Measurements from ENCODE around the gene SMIM30. TPM values are rescaled to one million over a fixed set of nuclear protein-coding genes. Genes with fewer than 3 reads are reported as not detected.

The SMIM30 gene
- total RNA-seq, 4 donors from 2014 or later = 12.7 to 24.3 (median 18.0) TPM

DNA sequence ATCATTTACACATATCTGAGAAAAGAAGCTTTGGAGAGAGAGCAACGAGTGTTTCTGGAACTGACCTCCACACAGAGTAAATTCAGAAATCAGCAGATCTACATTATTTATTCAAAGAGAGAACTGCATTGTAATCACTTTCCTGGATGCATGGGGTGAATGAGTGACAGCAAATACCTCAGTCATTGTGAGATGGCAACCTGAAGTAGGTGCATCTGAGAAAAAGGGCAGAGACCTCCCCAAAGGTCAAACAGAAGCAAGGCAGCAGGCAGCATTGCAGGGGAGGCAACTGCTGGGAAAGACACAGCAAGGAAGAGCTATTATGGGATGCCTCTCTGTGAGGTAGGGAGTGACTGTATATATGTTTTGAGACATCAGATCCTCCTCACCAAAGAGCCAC is 26.5 kb upstream of the SMIM30 start:
- TF ChIP-seq POLR2A (IDR thresholded peaks at IDR 0.05) = no peak
- WGBS = 40% methylated on average over 1 of the region's 1 CpG
- no peaks in the 10 kb centered on the region for H3K36me3 ChIP-seq
- H3K27ac ChIP-seq = no peak overlapping the region
- H3K27me3 ChIP-seq = no peaks in the 10 kb centered on the region
- no peaks in the 10 kb centered on the region for H3K4me1 ChIP-seq
- no peak overlapping the region for H3K4me3 ChIP-seq
- H3K9me3 ChIP-seq = no peaks in the 10 kb centered on the region
- no peak for DNase-seq (ENCODE audit: low spot score in 2 of 2)

DNA sequence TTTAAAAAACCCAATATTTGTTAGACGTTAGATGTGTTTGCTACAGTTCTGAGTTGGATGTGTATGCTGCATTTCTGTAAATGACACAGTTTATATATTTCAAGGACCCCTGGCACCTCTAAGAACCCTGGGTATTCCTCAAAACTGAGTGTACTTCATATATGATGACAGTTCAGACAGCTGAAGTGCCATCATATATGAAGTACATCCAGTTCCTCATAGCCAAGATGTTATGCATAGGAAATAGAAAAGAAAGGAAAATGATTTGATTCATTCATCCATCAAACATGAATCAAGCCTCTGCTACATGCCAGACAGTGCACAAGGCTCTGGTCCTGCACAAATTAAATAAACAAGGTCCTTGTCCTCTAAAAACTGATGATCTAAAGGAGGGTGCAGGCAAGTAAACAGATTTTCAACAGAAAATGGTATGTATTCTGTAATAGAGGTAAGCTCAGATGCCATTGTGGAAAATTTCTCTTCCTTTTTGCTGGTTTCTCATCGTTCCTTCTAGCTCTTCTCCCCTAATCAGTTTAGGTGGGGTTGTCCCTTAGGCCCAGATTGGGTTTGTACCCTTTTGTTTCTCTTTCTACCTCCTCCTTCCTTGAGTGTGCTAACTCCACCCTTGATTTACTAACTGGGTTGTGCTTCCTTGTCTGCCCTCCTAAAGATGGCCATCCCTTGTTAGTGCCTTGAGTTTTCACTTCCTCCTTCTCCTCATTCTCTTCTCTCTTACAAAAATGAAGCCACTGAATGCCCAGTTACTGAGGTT is 25.3 kb upstream of the SMIM30 start:
- WGBS = 72% methylated on average over 2 of the region's 2 CpGs
- Histone ChIP-seq H3K27ac (no peak overlapping the region), H3K27me3 (no peaks in the 10 kb centered on the region), H3K4me1 (no peaks in the 10 kb centered on the region), H3K4me3 (no peak overlapping the region), H3K36me3 (no peaks in the 10 kb centered on the region), H3K9me3 (no peaks in the 10 kb centered on the region)
- TF ChIP-seq EP300 (IDR thresholded peaks at IDR 0.05) = no peak
- DNase-seq (ENCODE audit: low spot score in 2 of 2) = no peak

DNA sequence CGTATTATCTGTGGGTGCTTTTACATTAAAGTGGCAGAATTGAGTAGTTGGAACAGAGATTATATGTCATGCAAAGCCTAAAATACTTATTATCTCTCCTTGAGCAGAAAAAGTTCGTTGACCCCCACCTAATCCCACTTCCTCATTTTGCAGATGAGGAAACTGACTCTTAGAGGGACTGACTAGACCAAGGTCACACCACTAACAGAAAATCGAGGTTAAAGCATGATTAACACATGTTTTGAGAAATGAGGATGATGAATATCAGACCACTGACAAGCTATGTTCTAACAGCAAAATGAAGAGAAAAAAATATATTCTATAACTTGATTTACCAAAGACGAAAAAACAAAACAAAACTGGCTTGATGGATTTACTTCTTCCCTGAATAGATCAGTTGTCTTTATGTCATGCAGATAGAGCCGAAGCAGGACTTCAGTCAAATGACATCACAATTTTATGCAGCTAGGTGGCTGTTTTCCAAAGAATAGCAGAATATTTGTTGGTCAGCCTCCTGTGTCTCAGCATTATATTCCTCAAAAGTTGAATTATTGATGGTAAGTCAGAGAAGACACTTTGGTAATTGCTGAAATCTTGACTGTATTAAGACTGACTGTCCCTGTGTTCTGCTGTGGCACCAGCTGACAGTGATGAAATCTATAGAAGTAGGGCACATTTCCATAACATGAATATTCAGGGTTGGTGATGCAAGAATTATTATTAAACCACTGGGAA is 24.2 kb upstream of the SMIM30 start:
- Histone ChIP-seq H3K27ac (no peak overlapping the region), H3K4me1 (no peaks in the 10 kb centered on the region), H3K9me3 (no peaks in the 10 kb centered on the region), H3K4me3 (no peak overlapping the region), H3K27me3 (no peaks in the 10 kb centered on the region), H3K36me3 (no peaks in the 10 kb centered on the region)
- no peak for DNase-seq (ENCODE audit: low spot score in 2 of 2)
- WGBS = 70% methylated on average over 5 of the region's 5 CpGs
- TF ChIP-seq POLR2A (IDR thresholded peaks at IDR 0.05) (no peak), POLR2AphosphoS5 (IDR thresholded peaks at IDR 0.05) (no peak)

DNA sequence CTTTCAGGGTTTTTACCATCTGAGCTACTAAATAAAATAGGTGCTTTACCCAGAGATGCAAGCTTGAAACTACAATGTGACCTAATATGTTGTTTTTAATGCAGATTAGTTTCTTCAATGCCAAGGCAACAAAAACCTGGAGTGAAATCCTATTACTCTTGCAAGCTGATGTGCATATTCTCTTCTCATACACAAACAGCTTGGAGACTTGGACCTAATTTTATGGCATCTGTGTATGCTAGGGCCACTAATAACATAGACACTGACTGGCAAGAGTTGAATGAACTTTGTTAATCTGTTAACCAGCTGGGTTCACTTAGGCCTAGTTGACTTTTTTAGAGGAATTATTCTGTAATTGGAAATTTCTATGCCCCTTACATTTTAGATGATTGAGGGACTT is 23.4 kb upstream of the SMIM30 start:
- H3K27ac ChIP-seq = no peak overlapping the region
- no peak for DNase-seq (ENCODE audit: low spot score in 2 of 2)
- H3K27me3 ChIP-seq = no peaks in the 10 kb centered on the region
- no peaks in the 10 kb centered on the region for H3K9me3 ChIP-seq
- H3K4me1 ChIP-seq = no peaks in the 10 kb centered on the region
- TF ChIP-seq, protein P1, sequence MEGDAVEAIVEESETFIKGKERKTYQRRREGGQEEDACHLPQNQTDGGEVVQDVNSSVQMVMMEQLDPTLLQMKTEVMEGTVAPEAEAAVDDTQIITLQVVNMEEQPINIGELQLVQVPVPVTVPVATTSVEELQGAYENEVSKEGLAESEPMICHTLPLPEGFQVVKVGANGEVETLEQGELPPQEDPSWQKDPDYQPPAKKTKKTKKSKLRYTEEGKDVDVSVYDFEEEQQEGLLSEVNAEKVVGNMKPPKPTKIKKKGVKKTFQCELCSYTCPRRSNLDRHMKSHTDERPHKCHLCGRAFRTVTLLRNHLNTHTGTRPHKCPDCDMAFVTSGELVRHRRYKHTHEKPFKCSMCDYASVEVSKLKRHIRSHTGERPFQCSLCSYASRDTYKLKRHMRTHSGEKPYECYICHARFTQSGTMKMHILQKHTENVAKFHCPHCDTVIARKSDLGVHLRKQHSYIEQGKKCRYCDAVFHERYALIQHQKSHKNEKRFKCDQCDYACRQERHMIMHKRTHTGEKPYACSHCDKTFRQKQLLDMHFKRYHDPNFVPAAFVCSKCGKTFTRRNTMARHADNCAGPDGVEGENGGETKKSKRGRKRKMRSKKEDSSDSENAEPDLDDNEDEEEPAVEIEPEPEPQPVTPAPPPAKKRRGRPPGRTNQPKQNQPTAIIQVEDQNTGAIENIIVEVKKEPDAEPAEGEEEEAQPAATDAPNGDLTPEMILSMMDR (IDR thresholded peaks at IDR 0.05) = no peak
- TF ChIP-seq POLR2A (IDR thresholded peaks at IDR 0.05) (no peak), EP300 (IDR thresholded peaks at IDR 0.05) (no peak), POLR2AphosphoS5 (IDR thresholded peaks at IDR 0.05) (no peak)
- H3K36me3 ChIP-seq = no peaks in the 10 kb centered on the region
- no peak overlapping the region for H3K4me3 ChIP-seq

DNA sequence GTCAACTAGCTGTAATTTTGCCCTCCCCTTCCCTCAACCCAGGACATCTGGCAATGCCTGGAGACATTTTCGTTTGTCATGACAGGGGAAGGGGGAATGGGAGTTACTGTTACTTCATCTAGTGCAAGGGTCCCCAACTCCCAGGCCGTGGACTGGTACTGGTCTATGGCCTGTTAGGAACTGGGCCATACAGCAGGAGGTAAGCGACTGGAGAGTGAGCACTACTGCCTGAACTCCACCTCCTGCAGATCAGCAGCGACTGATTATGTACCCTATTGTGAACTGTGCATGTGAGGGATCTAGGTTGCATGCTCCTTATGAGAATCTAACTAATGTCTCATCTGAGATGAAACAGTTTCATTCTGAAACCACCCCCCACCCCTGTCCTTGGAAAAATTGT is 22.6 kb upstream of the SMIM30 start:
- no peak overlapping the region for H3K4me3 ChIP-seq
- 77% methylated on average over 4 of the region's 4 CpGs for WGBS
- no peaks in the 10 kb centered on the region for H3K9me3 ChIP-seq
- H3K4me1 ChIP-seq = no peaks in the 10 kb centered on the region
- H3K36me3 ChIP-seq = no peaks in the 10 kb centered on the region
- DNase-seq (ENCODE audit: low spot score in 2 of 2) = no peak
- no peak for TF ChIP-seq EP300 (IDR thresholded peaks at IDR 0.05)
- no peak for TF ChIP-seq POLR2AphosphoS5 (IDR thresholded peaks at IDR 0.05)
- no peak for TF ChIP-seq POLR2A (IDR thresholded peaks at IDR 0.05)
- TF ChIP-seq, protein P1 (IDR thresholded peaks at IDR 0.05) = no peak
- no peaks in the 10 kb centered on the region for H3K27me3 ChIP-seq
- no peak overlapping the region for H3K27ac ChIP-seq

DNA sequence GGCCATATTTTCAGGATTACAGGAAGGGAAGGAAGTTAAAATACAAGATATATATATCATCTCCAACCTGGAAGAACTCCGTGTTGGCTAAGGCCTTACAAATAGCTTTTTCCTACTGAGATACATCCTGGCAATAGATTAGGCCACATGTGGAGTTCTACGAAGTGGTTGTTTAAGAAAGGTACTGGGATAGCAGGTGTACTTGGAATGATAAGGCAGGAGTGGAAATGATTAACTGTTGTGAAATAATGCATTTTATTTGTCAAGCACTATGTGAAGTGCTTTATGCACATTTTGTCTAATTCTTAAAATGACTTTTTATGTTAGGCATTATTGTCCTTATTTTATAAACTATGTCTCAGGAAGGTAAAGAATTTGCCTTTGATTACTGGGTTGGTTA is 18.9 kb upstream of the SMIM30 start:
- TF ChIP-seq EP300 (IDR thresholded peaks at IDR 0.05) (no peak), POLR2AphosphoS5 (IDR thresholded peaks at IDR 0.05) (no peak), POLR2A (IDR thresholded peaks at IDR 0.05) (no peak)
- TF ChIP-seq, protein P1 (IDR thresholded peaks at IDR 0.05) = no peak
- H3K4me3 ChIP-seq = no peak overlapping the region
- H3K9me3 ChIP-seq = no peaks in the 10 kb centered on the region
- WGBS = 78% methylated on average over 2 of the region's 2 CpGs
- no peaks in the 10 kb centered on the region for H3K36me3 ChIP-seq
- H3K4me1 ChIP-seq = no peaks in the 10 kb centered on the region
- H3K27ac ChIP-seq = no peak overlapping the region
- H3K27me3 ChIP-seq = no peaks in the 10 kb centered on the region
- DNase-seq (ENCODE audit: low spot score in 2 of 2) = no peak
